D341Med (cell line): ENCODE data around the gene SLC16A12.
"Not testable (repeated sequence)": the region's sequence is repeated elsewhere in the genome, so short reads cannot be mapped to it uniquely, and the experiment has no call there.

Experiments used
- DNase-seq: peaks from one replicate; pipeline ENCODE4 v3.0.0; 2012; ENCODE audit warnings: low spot score

Gene SLC16A12

DNA sequence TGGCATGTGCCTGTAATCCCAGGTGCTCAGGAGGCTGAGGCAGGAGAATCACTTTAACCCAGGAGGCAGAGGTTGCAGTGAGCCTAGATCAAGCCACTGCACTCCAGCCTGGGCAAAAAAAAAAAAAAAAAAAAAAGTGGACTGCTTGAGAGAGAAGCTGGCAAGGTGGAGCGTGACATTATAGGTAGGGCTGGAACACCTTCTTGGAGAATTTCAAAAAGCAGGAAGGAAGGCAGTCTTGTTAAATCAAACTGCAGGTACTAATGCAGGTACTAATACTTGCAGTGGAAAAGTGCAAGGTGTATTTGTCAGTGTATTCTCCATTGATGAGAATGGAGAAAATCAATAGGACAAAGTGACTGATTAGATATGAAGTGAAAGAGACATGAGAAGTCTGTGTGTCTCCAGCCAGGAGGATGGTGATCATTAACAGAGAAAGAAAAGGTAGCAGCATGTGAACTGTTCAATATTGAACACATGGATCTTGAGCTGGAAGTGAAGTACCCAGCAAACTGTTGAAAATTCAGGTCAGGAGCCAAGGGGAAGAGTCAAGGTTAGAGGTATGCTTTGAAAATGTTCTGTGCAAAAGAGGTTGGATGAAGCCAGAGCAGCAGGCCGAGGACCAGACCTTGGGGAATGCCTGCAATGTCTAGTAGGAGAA lies 12.6 kb upstream of the SLC16A12 start:
- DNase-seq = no peak

DNA sequence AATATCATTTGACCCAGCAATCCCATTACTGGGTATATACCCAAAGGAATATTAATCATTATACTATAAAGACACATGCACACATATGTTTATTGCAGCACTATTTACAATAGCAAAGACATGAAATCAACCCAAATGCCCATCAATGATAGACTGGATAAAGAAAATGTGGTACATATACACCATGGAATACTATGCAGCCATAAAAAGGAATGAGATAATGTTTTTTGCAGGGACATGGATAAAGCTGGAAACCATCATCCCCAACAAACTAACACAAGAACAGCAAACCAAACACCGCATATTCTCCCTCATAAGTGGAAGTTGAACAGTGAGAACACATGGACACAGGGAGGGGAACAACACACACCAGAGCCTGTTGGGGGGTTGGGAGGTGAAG lies 11.3 kb upstream of the SLC16A12 start:
- DNase-seq = not testable (repeated sequence)

DNA sequence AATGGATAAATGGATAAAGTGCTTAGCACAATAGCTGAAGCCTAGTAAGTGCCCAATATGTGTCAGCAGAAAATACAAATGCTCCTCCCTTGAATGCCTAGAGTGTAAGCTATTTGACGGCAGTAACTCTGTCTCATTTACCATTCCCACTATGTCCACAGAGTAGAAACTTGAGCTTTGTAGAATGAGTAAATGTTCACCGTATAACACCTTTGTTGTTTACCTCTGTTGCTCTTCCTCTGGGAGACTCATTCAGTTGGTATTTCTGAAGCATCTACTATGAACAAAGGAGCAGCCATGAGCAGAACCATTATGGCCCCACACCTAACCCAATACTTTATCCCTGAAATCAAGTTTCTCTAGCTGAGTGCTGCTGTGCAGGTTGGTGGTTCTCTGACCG lies 8.4 kb upstream of the SLC16A12 start:
- DNase-seq = no peak

DNA sequence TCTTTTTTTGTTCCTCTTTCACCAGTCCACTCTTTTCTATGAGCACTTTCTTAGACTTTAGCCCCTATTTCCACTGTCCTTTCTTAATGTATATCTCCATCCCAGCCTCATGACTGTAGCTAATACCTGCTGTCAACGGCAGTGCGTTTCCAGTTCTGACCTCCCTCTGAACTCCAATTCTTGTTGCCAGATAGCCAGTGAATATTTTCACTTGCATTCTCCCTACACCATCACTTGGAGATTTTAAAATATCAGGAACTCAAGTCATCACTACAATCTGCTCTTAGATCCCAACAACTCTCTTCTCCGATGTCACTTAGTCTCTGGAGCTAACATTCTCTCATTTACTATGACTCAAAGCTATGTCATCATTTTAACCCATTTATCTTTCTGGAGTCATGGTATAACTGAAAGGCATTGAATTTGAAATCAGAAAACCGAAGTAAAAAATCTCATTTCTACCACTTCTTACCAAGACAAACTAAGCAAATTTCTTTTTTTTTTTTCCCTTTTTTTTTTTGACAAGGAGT lies 5.1 kb upstream of the SLC16A12 start:
- no peak for DNase-seq

DNA sequence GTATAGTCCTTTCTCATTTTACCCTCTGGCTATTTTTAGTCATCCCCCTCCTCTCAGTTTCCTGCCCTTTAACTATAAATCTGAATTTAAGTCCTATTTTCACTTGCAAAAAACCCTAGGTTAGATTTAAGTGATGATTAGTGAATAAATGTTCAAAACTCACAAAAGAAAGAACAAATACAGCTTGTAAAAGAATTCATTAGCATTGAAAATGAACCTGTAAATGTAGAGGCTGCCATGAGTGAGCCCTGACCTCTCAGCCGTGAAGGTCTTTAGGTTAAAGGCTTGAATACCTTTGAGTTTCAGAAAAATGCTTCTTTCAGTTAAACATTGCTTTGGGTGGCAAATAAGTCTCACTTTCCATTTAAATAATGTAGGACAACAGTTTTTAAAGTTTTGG lies 2.0 kb upstream of the SLC16A12 start:
- DNase-seq = no peak

DNA sequence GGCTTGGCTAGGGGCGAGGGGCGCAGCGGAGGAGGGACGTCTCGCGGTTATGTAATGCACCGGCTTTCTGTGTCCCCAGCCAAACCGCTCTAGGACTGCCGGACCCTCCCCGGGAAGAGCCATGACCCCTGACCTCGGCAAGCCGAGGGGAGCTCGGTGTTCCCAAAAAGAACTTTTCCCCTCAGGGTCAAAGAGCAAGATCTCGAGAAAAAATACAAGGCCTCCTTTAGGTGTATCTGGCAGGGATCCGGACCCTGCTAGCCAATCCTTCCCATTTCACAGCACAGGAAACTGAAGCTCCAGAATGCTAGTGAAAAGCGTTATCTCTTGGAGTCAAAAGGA lies 590 bp upstream of the SLC16A12 start:
- no peak for DNase-seq

DNA sequence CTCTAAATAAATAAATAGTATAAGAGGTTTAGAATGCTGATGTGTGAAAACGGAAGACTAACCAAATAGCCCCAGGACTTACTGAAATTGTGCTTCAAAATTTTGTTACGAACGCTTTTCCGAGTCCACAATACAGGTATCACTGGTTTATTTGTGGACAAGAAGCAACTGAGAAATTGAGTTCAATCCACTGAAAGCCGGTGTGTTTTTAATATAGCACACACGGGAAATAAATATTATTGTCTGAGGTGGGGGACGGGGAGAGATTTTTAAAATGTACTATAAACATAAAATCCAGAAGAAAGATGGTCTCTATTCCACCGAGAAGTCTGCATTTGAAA lies 598 bp downstream of the SLC16A12 start:
- DNase-seq = no peak

DNA sequence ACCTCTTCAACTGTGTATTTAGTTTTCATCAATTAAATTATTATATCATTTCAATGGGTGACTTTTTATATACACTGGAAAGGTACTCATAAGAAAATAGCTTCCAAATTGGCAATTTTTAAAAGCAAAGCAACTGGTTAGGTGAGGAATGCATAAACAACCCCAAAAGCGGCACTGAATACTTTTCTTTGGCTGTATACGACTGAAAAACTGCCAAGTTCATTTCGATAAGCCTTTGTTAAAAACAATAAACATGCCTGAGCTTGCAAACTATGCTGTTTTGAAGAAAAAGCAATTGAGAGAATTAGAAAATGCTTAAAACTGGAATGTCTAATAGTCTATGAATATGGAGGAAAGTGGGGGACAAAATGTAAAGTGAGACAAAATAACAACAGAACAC lies 2.9 kb downstream of the SLC16A12 start:
- DNase-seq = no peak

DNA sequence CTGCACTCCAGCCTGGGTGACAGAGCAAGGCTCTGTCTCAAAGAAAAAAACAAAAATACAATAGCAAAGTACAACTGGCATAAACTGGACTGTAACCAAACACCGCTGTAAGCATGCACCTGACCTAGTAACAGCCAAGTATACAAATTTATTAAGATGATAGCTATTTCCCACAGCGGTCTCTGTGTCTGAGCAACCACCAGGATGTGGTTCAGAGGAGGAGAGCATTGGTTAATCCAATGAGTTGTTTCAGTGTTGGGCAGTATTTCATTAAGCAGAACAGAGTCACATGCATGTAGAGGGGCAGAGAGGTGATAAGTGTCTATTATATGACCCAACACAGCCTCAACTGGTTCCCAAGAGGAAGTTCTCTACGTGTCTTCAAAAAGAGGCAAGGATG lies 4.0 kb downstream of the SLC16A12 start:
- DNase-seq = no peak

DNA sequence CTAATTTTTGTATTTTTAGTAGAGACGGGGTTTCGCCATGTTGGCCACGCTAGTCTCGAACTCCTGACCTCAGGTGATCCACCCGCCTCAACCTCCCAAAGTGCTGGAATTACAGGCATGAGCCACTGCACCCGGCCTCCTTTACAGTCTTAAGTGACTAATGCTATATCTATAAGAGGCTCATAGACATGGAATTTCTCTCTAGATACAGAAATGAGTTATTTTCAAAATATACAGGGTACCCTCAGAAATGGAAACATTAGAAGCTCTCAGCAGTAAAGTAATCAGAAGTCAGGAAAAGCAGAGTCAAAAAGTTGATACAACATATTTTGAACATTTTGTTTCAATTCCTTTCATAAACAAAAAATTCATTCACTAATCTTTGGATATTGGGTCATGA lies 5.7 kb downstream of the SLC16A12 start:
- not testable (repeated sequence) for DNase-seq

DNA sequence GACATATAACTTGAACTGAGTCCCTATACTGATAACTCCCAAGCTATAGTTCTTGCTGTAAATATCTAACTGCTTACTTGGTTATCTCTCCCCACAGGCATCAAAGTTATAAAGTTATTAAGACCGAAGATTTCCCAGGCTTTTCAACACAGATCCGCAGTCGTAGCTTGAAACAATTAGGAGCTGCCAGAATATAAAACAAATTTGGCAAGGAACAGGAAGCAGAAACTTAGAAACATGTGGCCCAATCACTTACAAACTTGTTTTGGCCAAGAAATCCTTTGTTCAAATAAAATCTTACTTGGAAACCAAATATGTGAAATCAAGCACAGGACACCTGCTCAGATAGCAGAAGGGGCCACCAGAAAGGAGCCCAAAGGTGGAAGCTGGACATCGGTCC lies 9.0 kb downstream of the SLC16A12 start:
- no peak for DNase-seq

DNA sequence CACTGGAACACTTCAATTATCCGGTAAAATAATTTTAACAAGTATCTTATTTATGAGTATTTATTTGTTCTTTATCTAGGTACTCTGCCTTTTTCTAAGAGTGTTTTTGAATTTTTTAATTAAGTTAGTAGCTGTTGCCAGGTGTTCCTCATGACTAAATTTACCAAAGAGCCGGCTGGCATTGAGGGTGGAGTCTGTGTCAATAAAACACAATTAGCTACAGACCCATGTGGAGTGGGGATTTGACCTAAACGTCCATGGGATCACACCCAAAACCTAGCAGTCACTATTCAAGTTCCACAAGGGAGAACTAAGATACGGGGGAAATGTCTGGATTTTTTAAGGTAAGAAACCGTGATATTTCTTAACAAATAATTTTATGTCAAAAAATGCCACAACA lies 9.8 kb downstream of the SLC16A12 start:
- no peak for DNase-seq

DNA sequence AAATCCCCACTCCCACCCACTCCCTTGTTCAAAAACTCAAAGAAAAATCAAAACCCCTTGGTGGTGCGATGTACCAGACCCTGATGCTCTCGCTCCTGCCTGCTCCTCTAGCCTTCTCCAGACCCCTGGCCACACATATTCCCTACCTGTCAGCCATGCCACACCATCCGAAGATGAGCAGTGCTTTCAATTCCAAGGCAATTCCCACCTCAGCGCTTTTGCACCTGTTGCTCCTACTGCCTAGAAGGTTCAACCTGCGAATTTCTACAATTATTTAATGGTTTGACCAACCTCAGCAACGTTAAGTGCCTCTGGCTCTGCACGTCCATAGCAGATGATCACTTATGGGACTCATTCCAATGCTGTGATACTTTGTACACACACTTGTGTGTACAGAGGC lies 11.1 kb downstream of the SLC16A12 start:
- no peak for DNase-seq

DNA sequence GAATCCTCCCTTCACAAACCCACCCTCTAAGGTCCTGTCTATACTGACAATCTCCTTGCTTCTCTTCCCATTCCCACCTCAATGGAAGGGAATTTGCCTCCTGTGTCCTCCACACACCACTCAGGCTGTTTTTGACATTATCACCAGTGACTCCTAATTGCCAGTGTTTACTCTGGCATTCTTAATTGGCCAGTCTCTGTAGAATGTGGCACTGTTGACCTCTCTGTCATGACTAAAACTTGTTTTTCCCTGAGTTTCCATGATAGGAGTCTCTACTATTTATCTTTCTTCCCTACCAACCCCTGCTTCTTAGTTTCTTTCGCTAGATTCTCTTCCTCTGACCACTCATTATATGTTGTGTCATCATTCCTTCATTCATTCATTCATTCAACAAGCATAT lies 12.1 kb downstream of the SLC16A12 start:
- no peak for DNase-seq

DNA sequence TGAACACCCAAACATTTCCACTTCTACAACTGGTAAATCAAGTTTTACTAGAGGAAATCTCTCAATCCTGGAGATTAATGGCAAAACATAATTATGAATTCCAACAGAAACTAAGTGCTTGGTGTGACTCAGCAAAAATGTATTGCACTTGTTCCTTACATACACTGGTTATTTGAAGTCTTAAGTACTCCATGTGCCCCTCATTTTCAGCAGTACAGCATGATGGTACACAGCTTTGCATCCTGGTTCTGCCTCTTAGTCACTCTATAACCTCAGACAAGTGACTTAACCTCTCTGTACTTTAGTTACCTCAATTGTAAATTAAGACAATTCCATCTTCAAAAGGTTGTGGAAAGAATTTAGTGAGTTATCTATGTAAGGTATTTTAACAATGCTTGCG lies 12.9 kb downstream of the SLC16A12 start:
- no peak for DNase-seq

DNA sequence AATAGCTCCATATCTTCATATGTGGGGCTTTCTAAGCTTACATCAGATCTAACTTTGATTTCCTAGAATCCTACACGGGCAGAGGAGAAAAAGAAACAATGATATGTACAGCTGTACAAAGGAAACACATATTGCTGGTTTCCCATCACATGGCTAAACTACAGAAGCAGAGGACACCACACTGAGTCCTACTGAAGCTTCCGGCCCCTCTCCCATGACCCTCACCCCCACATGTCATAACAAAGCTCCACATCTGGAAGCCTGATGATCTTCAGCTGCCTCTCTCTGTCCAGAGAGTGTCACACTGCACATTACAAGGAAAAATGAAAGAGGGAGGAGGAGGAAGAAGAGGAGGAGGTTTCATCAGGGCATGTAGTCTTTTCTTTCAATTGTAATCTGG lies 14.0 kb downstream of the SLC16A12 start:
- no peak for DNase-seq

DNA sequence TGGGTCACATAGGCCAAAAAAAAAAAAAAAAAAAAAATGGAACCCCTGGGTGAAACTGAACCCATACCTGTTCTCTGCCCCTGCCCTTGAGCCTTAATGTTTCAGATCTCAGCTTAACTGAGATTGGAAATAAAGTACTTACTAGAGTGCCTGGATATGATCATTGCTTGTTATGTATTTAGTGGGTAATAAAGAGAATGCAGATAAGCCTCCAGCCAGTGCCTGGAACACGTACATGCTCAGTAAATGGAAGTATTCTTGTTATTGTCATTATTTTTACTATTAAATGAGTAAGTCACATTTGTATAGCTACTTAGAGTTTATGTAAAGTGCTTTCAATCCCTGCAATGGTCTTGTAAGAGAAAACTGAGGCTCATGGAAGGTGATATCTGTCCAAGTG lies 14.7 kb downstream of the SLC16A12 start:
- DNase-seq = no peak

DNA sequence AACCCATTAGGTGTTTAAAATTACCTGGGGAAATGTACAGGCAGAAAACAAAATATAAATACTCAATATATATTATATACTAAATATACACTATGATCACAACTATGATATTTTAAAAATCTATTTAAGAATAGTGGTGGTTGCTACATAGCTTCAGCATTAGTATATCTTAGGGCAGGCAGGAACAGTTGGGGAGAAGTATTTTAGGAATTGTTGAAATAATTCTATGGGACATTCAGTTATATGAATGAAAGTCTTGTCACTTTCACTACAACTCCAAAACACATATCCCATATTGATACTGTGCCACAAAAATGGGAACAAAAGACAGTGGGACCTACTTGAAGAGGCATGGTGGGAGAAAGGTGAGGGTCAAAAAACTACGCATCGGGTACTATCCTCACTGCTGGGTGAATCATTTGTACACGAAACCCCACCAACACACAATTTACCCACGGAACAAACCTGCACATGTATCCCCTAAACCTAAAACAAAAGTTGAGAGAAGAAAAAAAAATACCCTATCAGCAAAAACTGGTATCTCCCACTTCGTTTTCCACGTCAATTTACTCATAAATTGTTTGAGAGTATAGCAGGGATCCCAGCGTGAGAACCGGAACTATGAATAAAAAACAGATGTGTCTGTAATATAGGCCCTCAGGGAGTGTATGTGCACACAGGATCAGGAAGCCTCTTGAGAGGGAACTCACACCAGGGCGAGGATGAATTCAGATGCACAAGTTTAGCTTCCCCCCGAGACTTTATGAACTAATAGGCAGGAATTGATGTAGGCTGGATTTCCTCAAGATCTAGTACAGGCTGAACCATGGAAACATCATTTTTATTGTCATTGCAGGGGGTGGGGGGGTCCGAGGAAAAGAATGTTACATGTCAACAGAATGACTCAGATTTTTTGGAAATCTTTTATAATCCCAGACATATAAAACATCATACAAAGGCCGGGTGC lies 16.2 kb downstream of the SLC16A12 start:
- DNase-seq = no peak

DNA sequence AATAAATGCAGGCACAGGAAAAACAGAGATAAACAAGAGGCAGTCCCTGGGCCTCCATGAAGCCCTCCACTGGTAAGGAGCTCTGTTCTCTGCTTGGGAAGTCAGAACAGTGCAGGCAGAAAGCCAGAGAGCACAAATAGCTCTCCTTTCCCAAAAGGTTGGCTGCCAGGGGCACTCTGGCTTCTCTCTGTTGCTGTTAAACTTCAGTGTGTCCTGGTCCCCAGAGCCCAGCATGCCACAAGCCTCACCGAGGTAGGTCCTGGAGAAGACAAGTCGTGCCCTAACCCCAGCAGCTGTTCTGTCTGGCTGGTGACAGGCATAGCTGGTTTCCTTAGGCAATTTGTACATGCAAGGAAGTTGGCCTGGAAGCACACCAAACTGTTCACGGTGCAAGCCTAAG lies 17.3 kb downstream of the SLC16A12 start:
- DNase-seq = no peak

DNA sequence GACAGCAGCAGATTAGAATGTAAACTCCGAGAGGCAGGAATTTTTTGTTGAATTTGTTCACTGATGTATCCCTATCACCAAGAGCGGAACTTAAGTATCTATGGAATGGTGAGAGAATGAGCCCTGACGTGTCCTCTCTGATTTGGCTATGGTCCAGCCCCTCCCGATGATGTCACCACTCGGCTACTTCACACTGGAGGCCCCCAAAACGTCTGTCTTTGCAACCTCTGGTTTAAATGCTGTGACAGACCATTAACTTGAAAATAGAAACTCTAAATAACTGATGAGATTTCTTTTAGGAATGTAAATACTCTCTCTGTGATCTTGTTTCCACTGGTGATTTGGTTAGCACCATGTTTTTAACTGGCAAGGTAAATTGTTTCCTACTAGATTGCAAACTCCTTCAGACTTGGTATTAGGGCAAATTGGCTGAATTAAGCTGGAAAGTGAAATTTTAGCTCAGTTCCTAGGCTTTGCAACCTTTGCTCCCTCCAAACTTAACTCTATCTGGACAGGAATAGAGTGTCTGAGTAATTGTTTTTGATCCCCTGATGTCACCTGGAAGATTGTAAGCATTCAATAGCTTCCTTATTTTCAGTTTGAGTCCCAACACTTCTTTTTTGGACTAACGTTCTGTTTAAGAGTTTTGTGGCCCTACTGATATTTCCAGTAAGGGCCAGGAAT lies 19.1 kb downstream of the SLC16A12 start:
- no peak for DNase-seq

DNA sequence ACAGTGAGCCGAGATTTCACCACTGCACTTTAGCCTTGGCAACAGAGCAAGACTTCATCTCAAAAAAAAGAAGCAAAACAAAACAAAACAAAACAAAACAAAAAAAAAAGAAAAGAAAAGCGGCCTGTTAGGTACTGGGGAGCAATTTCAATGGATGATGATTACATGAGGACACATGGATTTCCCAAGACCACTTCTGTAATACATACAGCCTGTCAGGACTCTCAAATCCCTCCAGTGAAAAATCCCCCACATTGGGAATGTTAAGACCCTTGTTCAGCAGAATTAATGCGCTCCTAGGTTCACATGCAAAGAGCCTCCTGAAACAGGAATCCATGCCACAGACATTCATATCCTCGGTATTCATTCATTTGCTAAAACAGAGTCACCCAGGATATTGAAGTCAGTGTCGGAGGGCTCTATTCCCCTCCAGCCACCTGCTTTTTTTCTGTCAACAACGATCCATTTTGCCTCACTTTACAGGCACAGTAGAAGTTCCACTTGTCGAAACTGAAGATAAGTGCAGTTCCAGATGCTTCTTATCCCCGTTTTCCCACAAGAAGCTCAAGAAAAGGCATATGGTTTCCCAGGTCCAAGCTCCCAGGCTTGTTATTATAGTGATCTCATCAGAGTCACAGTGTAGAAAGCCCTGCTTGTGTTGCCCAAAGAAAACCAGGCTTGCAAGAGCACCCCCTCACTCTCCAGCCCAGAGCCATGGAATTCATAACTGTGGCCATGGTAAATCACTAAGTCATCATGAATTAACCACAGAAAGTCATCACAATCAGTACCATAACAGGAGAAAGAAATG lies 20.2 kb downstream of the SLC16A12 start:
- no peak for DNase-seq

DNA sequence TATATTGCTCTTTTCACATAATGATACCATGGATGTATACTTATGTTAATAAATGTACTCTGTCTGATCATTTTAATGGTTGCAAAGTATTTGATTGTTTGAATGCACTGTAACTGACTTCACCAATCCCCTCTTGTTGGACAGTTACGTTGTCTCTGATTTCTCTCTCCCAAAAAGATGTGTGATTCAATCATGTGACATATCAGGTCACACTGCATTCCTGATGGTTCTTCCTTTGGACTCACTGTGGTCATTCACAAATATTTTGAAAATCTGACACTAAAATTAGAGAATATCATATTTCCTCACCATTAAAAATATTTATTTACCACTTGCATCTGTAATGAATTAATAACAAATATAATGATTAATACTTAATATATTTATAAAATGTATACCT lies 22.2 kb downstream of the SLC16A12 start:
- no peak for DNase-seq
